OCI-LY3 (cell line): ENCODE measurements around the gene BRAT1.

Source experiments
- EZH2phosphoT487 ChIP-seq: fragments of 200-600 bp; shearing (Covaris generic); IDR thresholded peaks from 2 replicates; pipeline ENCODE4 v1.6.1; 2018; ENCODE audit warnings: antibody characterized with exemption, mixed run types, low read depth
- TF ChIP-seq, protein P1 (sequence below): fragments of 200-600, 300-600 bp; sonication (generic); IDR thresholded peaks from 2 replicates; pipeline ENCODE4 v1.5.1; 2014; ENCODE audit warnings: antibody characterized with exemption, low read length, low read depth

DNA sequence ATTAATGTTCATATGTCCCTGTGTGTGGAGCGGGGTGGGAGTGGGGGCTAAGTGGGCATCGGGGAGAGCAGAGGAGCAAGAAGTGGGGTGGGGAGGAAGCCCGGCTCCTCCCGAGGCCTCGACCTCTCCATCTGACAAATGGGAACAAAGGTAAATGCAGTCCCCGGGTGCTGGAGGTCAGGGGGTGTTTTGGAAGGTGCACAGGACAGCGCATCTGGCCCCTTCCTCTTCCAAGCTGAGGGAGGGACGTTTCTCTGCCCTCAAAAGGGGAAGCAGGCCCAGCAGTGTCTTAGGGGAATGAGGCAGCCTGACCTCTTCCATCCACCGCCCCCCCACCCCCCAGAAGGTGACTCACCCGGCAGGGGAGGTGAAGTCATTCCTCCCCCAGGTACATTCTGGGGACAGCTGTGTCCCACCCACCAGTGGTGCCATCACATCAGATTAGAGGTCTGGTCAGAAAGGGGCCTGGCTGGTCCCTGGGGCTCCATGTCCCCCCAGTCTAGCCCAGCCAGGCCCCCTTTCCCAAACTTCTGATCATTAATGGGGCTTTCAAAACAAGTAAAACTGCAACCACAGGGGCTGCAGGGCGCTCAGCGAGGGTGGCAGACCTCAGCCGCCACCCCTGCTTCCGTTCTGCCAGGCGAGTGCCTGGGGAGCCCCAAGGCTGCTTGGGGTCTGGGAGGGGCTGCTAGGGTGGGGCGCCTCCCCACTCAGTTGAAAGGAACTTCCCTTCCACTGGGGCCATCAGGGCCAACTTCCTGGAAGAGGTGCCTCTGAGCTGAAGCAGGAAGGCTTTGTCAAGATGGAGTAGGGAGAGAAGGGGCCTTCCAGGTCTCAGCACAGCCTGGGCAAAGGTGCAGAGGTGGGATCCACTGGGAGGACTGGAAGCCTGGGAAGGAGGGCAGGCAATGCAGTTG lies 25.0 kb downstream of the BRAT1 start:
- TF ChIP-seq, protein P1, sequence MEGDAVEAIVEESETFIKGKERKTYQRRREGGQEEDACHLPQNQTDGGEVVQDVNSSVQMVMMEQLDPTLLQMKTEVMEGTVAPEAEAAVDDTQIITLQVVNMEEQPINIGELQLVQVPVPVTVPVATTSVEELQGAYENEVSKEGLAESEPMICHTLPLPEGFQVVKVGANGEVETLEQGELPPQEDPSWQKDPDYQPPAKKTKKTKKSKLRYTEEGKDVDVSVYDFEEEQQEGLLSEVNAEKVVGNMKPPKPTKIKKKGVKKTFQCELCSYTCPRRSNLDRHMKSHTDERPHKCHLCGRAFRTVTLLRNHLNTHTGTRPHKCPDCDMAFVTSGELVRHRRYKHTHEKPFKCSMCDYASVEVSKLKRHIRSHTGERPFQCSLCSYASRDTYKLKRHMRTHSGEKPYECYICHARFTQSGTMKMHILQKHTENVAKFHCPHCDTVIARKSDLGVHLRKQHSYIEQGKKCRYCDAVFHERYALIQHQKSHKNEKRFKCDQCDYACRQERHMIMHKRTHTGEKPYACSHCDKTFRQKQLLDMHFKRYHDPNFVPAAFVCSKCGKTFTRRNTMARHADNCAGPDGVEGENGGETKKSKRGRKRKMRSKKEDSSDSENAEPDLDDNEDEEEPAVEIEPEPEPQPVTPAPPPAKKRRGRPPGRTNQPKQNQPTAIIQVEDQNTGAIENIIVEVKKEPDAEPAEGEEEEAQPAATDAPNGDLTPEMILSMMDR: no peak
- no peak for TF ChIP-seq EZH2phosphoT487
